Choroid plexus epithelial cell (primary cell): ENCODE data around the gene CKAP5.

Experiments
- DNase-seq: peaks from one replicate; pipeline ENCODE4 v3.0.0-alpha.2; 2010; ENCODE audit warnings: low read depth
- H3K4me3 ChIP-seq: 2 replicates; pipeline ENCODE4 v1.5.1; 2011; ENCODE audit warnings: low read depth, mild to moderate bottlenecking, control low read depth, low read length, moderate library complexity
- TF ChIP-seq, protein P1 (sequence below): conservative IDR thresholded peaks from 2 replicates; pipeline ENCODE4 v1.5.1; 2011; ENCODE audit warnings: low read depth, mild to moderate bottlenecking, control low read depth, inconsistent platforms, low read length, moderate library complexity

CKAP5 gene

DNA sequence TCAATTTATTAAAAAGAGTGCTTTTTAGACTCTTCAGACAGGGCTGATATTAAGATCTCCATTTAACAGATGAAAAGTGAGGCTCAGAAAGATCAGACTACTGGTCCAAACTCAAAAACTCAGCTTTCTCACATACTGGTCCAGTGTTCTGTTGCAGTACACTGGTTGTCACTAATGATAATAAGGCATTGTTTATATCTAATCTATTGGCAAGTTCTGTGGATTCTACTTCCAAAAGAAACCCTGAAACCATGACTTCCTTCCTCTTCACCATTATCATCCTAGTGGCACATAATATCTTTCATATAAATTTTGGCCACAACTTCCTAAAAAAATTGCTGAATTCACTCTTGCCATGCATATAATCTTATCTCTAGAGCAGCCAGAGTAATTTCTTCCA, 90.1 kb downstream of the CKAP5 start:
- DNase-seq = no peak
- no peak overlapping the region for H3K4me3 ChIP-seq
- TF ChIP-seq, protein P1, sequence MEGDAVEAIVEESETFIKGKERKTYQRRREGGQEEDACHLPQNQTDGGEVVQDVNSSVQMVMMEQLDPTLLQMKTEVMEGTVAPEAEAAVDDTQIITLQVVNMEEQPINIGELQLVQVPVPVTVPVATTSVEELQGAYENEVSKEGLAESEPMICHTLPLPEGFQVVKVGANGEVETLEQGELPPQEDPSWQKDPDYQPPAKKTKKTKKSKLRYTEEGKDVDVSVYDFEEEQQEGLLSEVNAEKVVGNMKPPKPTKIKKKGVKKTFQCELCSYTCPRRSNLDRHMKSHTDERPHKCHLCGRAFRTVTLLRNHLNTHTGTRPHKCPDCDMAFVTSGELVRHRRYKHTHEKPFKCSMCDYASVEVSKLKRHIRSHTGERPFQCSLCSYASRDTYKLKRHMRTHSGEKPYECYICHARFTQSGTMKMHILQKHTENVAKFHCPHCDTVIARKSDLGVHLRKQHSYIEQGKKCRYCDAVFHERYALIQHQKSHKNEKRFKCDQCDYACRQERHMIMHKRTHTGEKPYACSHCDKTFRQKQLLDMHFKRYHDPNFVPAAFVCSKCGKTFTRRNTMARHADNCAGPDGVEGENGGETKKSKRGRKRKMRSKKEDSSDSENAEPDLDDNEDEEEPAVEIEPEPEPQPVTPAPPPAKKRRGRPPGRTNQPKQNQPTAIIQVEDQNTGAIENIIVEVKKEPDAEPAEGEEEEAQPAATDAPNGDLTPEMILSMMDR = no peak

DNA sequence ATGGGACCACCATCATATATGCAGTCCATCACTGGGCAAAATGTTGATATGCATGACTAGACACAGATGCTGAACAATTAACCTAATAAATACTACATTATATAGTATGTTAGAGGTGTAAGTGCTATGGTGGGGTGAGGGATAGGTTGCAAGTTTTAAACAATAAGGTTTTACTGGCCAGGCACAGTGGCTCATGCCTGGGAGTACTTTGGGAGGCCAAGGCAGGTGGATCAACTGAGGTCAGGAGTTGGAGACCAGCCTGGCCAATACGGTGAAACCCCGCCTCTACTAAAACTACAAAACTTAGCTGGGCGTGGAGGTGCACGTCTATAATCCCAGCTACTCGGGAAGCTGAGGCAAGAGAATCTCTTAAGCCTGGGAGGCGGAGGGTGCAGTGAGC, 98.9 kb downstream of the CKAP5 start:
- H3K4me3 ChIP-seq = no peak overlapping the region
- no peak for DNase-seq
- TF ChIP-seq, protein P1 = no peak

DNA sequence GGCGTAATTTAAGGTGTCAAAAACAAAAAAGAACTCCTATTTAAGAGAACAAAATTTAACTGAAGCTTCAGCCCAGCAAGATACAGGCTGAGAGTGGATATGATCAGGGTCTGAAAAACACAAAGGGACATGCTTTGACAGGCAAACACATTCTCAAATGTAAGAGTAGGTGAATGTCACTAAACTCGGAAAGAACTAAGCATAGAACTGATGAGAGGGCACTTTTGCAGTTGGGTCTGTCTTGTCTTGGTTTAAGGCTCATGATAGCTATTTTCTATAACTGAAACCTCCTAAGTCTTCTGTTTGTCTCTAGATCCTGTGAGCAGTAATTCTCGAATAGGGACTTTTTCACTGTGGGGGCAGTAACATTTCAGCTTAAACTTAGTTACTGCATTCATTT, 100.1 kb downstream of the CKAP5 start:
- no peak overlapping the region for H3K4me3 ChIP-seq
- TF ChIP-seq, protein P1 = no peak
- DNase-seq = no peak

DNA sequence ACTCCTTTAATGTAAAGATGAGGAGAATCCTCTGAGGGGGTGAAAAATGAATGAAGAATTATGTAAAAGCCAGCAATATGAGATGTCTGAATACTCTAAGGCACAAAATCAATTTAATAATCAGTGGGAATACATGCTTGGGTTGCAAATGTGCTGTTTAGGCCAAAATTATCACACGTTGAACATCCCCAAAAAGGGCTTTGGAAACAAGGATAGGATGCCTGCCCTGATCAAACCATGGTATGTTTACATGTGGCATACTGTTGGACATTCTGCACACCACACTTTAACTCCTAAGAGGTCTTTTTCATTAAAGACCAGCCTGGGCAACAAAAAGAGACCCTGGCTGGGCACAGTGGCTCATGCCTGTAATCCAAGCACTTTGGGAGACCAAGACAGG, 100.8 kb downstream of the CKAP5 start:
- no peak for DNase-seq
- TF ChIP-seq, protein P1 = no peak
- H3K4me3 ChIP-seq = no peak overlapping the region

DNA sequence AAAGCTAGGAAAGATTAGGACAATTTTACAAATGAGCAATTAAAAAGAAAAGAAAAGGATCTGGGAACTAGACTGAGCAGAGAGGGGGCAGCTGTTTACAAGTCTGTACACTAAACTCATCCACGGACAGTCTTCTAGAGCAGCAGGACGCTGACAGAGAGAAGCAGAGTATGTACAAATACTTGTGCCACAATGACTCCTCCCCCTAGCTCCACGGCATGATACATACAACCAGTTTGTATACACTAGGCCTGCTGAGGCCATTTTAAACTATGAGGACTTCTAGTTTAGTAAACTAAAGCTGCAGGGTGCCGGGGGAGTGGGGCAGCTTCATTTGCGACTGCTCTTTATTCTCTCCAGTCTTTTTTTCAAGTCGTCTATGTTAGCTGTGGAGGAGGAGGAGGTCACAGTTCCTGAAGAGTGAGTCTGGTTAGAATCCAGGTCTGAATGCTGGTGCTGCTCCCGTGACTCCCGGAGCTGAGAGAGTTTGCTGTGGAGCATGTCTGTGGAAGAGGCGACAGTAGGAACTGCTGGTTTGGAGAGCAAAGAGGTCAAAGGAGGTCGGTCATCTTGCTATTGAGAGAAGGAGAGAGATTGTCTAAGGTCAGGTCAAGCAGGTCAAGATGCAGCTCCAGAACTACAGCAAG, 102.3 kb downstream of the CKAP5 start:
- H3K4me3 ChIP-seq = no peak overlapping the region
- DNase-seq = peak; percentile 94
- TF ChIP-seq, protein P1 = peak; percentile 3

DNA sequence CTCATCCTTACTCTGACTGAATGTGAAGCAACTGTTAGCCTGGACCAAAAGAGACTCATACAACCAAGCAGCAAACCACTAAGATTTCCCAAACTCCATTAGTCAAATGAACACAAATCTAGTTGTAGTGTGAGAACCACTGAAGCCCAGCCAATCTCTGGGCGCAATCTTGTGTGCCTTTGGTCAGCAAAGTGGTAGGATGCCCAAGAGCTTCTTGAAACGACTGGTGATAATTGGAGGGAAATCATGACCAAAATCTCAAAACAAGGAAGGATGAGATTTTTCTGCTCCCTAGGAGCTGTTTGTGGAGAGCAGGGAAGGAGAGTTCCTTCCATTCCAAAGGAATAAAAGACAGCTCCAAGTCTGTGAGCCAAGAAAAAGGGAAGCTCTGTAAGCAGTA, 103.0 kb downstream of the CKAP5 start:
- TF ChIP-seq, protein P1 = no peak
- DNase-seq = no peak

More for the DNA sequence above, 103.0 kb downstream of the CKAP5 start:
- H3K4me3 ChIP-seq = no peak overlapping the region
